ENCODE data around the gene RELA.
"Not testable (repeated sequence)": the region's sequence is repeated elsewhere in the genome, so short reads cannot be mapped to it uniquely, and the experiment has no call there.

RELA gene

DNA sequence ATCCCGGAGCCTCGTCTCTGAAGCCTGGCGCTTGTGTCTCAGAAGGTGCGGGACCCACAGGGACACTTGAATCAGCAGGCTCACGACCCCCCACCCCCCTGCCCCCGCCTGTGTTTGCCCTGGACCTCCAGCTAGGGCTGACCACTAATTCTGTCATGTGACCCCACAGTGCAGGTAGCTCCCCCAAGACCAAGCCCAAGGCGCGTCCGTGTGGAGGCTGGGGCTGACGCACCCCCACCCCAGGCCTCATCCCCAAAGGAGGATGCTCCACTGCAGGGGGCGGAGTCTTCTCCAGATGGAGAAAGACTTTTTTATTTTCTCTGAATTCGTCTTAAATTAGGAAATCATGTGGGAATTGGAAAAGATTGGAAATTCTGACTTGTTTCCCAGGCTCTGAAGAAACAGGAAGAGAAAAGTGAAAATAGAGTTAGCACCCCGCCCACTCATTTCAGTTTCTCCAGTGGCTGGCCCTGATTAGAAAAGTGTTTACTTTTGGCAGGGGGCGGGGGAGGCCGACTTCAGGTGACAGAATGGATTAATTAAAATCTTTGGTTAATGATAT is 1.0 kb upstream of the RELA start:
- DNase-seq, result no peak

GRCh38 chr11:65662247-65662798 is 393 bp downstream of the RELA start:
- no peak for DNase-seq

GRCh38 chr11:65661599-65662246 is 993 bp downstream of the RELA start:
- no peak for DNase-seq

DNA sequence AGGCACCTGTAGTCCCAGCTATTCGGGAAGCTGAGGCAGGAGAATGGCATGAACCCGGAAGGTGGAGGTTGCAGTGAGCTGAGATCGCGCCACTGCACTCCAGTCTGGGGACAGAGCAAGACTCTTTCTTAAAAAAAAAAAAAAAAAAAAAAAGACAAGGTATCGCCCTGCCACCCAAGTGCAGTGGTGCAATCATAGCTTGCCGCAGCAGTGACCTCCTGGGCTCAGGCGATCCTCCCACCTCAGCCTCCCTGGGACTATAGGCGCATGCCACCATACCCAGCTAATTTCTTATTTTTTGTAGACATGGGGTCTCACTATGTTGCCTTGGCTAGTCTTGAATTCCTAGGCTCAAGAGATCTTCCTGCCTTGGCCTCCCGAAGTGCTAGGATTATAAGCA is 1.8 kb downstream of the RELA start:
- DNase-seq, result not testable (repeated sequence)

DNA sequence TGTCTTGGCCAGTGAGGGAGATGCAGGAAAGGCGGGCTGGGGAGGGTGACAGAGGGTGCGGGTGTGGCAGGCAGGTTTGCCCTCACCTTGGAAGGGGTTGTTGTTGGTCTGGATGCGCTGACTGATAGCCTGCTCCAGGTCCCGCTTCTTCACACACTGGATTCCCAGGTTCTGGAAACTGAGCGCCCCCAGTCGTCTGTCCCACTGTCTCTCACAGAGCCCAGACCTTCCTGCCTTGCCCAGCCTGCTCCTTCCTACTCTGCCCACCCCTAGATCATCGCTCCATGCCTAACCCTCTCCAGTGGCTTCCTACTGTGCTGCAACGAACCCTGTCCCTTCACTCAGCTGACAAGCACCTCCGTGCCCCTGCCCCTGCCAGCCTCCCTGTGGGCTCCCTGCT is 2.7 kb downstream of the RELA start:
- DNase-seq, result no peak

DNA sequence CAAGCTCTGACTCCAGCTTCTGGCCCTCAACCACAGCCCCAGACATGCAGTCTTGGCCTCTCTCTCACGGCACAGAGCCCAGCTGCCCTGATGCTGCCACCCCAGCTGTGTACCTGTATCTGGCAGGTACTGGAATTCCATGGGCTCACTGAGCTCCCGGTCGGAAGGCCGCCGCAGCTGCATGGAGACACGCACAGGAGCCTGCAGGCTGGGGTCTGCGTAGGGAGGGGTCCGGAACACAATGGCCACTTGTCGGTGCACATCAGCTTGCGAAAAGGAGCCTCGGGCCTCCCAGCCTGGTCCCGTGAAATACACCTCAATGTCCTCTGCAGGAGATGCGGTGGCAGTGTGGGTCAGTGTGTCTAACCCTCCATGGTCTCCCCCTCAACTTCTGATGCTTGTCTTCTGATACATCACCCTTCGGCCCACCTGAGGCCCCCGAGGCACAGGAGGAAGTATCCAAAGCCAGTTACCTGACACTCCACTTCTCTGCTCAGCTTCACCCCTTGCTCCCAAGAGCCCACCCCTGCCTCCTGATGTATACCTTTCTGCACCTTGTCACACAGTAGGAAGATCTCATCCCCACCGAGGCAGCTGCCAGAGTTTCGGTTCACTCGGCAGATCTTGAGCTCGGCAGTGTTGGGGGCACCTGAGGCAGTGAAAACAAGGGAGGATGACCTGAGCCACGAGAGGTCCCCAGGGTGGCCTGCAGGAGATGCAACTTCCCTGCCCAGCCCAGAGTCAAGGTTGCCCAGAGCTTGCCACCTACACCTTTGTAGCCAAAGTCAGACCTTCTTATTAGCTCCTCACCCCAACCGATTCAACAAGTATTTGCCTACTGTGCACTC is 4.3 kb downstream of the RELA start:
- DNase-seq, result no peak

- DNase-seq, result no peak
These were observed 5.3 kb downstream of the RELA start for GRCh38 chr11:65657426-65657825.

DNA sequence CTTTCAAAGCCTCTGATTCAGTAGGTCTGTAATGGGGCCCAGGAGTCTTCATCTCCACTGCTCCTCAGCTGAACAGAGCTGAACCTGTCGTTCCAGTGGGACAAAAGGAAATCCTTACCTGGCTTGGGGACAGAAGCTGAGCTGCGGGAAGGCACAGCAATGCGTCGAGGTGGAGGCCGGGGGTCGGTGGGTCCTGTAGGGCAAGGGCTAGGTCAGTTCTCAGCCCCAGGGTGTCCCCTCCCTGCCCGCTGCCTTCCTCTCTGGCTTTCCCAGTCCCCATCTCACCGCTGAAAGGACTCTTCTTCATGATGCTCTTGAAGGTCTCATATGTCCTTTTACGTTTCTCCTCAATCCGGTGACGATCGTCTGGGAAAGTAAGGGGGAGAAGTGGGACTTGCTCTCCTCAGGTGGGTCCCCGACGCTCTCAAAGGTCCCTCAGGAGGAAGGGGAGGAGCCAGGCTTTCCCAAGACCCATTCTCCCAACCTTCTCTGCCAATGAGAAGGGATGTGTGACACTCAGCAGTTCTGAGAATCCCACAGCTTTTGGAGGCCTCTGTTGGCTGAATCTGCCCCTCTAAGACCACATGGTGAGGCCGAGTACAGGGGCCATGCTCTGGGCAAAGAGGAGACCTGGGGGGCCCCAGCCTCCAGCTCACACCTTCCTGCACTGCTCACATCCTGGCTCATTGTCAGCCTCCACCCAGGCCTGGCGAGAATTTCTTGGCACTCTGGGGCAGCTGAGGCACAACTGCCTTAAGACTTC is 7.0 kb downstream of the RELA start:
- no peak for DNase-seq

DNA sequence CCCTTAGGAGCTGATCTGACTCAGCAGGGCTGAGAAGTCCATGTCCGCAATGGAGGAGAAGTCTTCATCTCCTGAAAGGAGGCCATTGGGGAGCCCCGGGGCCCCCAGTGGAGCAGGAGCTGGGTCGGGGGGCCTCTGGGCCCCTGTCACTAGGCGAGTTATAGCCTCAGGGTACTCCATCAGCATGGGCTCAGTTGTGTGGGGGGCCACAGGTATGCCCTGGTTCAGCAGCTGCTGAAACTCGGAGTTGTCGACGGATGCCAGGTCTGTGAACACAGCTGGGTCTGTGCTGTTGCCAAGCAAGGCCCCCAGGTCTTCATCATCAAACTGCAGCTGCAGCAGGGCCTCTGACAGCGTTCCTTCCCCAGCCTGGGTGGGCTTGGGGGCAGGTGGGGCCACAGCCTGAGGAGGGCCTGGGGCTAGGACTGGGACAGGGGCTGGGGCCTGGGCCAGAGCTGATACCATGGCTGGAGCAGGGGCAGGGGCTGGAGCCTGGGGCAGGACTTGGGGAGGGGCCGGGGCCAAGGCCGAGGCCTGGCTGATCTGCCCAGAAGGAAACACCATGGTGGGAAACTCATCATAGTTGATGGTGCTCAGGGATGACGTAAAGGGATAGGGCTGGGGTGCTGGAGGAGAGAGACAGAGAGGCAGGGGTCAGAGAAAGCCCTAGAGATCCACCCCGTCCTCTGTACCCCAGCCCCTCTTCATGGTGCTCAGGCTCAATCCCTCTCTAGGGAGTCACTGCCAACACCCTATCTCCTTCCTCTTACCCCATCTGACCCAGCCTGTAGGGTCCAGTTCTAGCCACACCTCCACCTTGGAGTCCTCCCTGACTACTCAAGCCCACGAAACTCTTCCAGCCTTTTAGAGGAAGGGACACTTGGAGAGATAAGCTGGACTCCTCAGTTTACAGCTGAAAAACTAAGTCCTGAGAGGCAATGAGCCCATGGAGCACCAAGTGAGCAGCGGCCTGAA is 8.1 kb downstream of the RELA start:
- no peak for DNase-seq

GRCh38 chr11:65653229-65654225 is 9.2 kb downstream of the RELA start:
- DNase-seq, result no peak

DNA sequence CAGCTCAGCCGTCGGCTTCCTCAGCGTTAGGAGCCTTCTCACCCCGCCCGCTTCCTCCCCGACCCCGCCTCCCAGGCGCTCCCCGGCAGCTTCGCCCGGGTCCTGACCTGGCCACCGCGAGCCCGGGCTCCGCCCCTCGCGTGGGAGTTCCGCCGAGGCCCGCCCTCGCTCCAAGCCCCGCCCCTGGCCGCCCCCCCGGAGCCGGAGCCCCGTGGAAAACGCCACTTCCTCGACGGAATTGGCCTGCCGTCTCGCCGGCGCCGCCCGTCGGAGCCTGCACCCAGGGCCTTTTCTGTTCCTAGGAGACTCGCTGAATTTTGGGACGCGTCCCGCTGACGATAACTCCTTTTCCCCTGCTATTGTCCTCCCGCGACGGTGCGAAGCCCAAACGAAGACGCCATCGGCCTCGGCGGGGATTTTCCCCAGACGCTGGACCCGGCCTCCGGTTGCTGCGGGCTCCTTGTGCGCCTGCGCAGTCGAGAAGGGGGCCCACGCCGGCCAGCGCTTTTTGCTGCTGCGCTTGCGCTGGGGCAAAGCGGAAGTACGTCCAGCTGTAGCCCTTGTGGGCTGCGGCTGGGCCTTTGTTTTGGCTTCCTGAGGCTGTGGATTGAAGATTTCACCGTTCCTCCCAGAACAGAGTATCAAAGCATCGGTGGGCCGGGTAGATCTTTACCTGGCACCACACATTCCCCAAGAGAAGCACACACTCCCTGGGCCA is 10.0 kb downstream of the RELA start:
- peak; percentile 86 for DNase-seq

- no peak for DNase-seq
These were observed 10.9 kb downstream of the RELA start for GRCh38 chr11:65651589-65652510.

- DNase-seq, result no peak
These were observed 11.5 kb downstream of the RELA start for GRCh38 chr11:65651339-65651588.

GRCh38 chr11:65650547-65651338 is 12.0 kb downstream of the RELA start:
- DNase-seq, result no peak

- no peak for DNase-seq
These were observed 12.8 kb downstream of the RELA start for GRCh38 chr11:65649656-65650546.

DNA sequence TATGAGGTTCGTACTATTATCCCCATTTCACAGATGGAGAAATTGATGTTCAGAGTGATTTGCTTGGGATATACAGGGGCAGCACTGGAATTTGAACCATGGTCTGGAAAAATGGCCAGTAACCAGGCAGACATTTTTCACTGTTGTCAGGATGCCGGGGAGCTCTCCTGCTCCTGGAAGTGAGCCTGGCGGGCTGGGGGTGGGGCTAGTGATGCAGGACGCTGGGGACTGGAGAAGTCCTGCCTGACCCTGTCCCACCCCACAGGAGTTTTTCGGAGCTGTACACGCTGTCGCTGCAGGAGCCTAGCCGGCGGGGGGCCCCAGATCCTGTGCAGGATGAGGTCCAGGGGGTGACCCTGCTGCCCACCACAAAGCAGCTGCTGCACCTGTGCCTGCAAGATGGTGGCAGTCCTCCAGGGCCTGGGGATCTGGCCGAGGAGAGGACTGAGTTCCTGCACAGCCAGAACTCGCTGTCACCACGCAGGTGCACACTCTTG is 13.7 kb downstream of the RELA start:
- DNase-seq, result no peak
